HG03575 (cell line): ENCODE data around the gene STIP1.

Experiments used
- ATAC-seq: cut with Tn5 transposase; IDR thresholded peaks from one replicate; pipeline ENCODE4 v1.9.1; 2021; ENCODE audit not compliant: unreplicated experiment, insufficient number of reproducible peaks, low FRiP score; ENCODE audit errors: extremely low read depth

STIP1 gene

GRCh38 chr11:64185693-64186491, at the start of gene STIP1:
STIP1 (plus strand) TSS chr11:64186171; CDS start chr11:64186262, 91 bp downstream.
- peak; percentile 76 for ATAC-seq

DNA sequence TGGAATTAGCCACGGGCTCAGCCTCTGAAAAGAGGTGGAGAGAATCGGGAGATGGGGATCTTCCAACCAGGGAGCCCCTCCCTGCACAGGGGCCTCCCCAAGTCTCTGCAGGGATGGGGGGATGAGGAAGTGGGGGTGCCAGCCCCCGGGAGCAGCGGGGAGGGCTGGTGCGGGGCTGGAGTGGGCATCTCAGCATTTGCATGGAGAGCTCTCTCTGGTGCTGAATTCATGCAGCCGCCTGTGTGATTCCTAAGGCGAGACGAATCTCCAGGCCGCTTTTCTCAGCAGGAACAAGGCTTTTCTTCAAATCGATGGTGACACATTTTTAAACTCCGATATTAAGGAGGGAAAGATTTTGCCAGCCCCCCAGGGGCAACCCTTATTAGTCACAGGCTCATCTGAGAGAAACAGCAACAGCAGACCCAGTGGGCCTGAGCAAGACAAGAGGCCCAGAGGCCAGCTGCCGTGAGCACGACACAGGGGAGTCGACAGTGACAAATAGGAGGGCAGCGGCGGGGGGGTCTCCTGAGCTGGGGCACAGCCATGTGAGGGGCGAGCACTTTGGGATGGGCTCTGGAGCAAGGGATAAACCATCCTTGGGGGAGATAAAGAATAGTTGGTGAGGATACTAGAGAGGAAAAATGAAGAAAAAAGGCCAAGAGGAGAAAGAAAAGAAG, 49.1 kb upstream of the STIP1 start:
- no peak for ATAC-seq

DNA sequence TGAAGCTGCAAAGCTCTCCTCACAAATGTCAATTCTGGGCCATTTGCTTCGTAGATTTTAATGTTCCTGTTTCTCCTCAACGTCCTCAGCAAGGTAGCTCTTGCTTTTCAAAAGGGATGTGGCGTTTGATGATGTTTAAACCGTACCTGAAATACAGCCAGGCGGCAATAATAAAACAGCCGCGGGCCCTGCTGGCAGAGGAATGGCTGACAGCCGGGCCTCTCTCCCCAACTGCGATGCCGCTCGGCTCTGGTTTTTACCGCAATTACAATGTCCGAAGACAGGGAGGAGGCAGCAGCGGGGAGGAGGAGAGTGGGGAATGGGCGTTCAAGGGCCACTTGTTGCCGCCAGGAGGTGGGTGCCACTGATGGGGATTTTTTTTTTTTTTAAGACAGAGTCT, 47.6 kb upstream of the STIP1 start:
- ATAC-seq, result no peak

DNA sequence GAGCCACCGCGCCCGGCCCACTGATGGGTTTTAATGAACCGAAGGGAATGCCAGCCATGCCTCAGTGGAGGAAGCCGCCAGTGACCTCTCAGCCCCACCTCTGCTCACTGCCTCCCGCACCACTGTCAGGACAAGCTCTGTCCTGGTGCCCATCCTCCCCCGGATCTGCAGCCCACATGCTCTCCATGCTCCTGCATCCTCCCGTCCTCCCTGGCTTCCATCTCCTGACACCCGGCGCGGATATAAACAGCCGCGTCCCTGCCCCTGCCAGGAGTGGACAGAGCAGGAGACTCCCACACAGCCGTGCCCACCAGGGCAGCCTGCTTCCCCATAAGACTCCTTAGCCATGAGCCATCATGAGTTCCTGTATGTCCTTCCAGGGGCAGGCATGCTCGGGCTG, 46.9 kb upstream of the STIP1 start:
- no peak for ATAC-seq

GRCh38 chr11:64140082-64140481, 45.9 kb upstream of the STIP1 start:
- no peak for ATAC-seq

DNA sequence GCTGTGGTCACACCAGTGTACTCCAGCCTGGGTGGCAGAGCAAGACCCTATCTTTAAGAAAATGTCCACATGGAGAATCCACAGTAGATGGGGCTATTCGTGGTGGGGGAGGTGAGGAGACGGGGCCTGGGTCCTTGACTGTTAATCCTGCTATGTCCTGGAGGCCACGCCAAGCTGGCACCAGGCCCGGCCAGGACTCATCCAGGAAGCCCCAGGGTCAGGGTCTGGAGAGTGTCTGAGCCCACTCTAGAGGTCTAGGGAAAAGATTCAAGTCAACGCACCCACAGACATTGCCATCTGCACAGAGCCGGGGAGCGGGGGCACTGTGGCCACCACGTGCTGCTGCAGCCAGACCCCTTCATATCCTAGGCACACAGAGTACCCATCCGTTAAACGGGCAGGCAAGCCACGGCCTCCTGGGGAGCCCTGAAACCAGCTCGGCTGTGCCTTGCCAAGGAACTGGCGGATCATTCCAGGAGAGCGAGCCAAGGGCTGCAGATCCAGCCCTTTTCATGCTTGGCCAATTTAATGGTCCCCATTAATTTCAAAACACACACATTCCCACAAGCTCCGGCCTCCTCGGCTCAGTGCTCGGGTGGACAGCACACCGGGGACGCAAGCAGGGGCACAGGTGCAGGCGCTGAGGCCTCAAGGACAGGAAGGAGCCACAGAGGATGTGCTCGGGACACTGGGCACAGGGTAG, 44.7 kb upstream of the STIP1 start:
- no peak for ATAC-seq

DNA sequence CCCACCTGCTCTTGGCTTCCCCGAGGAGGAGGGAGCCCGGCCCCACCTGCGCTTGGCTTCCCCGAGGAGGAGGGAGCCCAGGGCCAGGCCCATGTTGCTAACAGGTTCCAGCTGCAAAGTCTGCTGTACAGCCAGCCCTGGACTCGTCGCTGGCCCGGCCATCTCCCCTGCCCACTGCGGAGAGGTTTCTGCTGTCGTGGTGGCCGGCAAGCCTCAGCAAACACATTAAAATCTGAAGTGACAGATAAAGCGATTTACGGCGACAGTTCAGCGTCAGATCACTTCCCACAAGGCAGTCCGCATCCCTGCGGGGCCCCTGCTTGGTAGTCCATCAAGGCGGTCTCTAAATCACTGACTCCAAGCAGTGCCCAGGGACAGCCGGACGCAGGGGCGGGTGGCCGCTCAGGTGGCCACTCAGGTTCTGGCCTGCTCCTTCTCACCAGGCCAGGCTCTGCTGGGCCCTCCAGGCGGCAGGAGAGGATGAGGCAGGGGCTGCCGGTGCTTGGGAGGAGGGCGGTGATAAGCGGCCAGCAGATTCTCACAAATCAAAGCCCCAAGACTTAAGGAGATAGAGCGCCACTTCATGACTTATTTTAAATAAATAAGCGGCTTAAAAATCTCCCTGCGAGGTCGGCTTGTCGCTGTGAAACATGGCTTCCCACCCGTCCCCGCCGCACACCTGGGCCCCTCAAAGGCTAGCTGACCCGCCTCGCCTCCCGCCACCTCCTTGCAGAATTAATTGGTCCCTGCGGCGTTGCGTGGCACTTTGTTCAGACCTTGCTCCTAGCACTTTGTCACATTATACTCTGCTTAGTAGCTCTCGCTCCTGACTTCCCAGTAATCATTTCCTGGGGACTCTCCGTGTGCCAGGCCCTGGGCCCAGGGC, 41.1 kb upstream of the STIP1 start:
- ATAC-seq, result no peak

- ATAC-seq, result no peak
These were observed 39.7 kb upstream of the STIP1 start for GRCh38 chr11:64146036-64146955.

- ATAC-seq, result no peak
These were observed 37.6 kb upstream of the STIP1 start for GRCh38 chr11:64148226-64148916.

- ATAC-seq, result no peak
These were observed 36.9 kb upstream of the STIP1 start for GRCh38 chr11:64148917-64149617.

- no peak for ATAC-seq
These were observed 35.9 kb upstream of the STIP1 start for GRCh38 chr11:64150051-64150450.

DNA sequence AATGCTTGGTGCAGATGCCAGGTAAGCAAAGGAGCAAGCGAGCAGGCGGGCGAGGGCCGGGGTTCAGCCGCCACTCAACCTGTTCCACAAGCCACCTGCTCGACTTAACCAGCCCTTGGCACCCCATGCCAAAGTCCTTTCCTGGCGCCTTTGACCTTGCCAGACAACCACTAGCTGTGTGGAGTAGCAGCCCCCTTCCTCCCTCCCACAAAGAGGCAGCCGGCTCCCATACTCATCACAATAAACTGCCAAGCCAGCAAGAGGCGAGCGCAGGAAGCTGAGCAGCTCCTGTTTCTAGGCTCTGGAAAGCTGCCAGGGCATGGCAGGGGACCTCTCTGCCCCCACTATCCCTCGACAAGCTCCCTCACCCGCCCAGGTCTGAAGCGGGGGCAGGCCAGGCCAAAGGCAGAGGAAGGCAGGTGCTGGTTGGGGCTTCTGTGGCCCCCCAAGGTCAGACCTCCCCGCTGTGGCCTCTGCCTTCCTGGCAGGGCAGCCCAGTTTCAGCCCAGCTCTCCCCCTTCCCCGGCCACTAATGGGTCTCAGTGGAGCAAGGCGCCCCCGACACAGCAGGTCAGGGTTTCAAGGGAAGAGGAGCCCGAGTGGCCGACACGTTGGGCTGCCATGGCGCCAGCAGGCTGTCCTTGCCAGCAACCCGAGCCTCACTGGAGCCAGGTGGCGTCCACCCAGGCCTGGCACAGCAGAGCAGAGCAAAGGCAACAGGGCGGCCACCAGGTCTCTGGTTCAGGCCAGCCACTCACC, 35.3 kb upstream of the STIP1 start:
- no peak for ATAC-seq

DNA sequence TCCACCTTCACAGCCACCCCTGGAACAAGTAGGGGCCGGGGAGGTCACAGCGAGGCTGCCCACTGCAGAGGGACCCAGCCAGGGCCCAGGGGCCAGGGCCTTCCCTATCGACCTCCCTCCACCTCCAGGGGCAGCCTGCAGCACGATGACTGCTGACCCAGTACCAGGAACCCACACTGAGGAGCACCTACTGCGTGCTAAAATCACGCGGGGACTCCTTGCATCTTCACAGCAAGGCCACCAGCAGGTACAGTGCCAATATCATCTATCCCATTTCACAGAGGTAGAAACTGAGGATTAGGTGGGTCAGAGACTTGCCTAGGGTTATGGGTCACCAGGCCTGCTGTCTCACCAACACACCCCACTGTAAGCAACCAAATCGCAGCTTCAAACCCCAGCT, 34.6 kb upstream of the STIP1 start:
- no peak for ATAC-seq

DNA sequence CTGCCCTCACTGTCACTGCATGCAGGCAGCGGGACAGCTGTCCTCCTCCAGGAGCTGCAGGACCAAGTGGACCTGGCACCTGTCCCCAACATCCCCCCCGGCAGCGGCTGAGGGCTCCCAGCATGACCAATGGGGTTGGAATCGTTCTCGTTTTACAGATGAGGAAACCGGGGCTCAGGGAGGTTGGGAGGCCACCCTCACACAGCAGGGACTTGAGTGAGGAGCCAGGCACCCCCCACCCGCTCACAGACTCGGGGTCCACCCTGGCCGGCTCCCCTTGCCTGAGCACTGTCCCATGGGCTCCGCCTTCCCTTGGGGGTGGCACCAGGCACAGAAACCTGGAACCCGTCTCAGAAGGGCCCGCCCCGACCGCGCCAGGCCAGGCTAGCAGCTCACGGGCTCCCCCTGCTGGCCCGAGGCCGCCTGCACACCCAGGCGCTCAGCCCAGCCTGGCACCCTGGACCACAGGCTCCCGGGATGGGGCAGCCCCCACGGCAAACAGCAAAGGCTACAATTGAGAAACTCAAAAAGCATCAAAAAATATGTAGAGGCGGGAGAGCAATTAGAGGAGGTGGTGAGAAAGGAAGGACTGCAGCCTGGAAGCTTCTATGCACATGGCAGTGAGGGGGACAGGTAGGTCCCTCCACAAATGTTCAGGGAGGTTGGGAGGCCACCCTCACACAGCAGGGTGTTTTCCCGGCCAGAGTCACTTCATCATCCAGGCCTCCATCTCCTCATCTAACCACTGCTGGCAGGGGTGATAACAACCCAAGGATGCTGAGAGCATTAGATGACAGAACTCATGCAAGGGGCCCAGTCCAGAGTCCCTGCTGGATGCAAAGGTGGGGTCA, 32.9 kb upstream of the STIP1 start:
- ATAC-seq, result no peak

- ATAC-seq, result no peak
These were observed 32.2 kb upstream of the STIP1 start for GRCh38 chr11:64153812-64154211.
